Forelimb muscle (tissue), 1 donor: ENCODE measurements around the gene SLC7A11. TPM values are rescaled to one million over a fixed set of nuclear protein-coding genes. Genes with fewer than 3 reads are reported as not detected.

Experiments
- DNase-seq: peaks from one replicate; pipeline ENCODE4 v3.0.0-alpha.2; 2013; ENCODE audit warnings: low read depth
- polyA plus RNA-seq: library from polyadenylated mRNA; unstranded; fragments of 120-200 nt; gene quantifications from one replicate; pipeline ENCODE4 v1.2.1, GENCODE V29; 2013; ENCODE audit not compliant: insufficient read length

SLC7A11 gene
- 0.53 TPM for polyA plus RNA-seq

GRCh38 chr4:138242076-138242833, at the start of gene SLC7A11:
TSS of gene SLC7A11 (minus strand) at chr4:138242349. CDS start at chr4:138242069, 280 bp downstream.
- DNase-seq = peak; percentile 57

DNA sequence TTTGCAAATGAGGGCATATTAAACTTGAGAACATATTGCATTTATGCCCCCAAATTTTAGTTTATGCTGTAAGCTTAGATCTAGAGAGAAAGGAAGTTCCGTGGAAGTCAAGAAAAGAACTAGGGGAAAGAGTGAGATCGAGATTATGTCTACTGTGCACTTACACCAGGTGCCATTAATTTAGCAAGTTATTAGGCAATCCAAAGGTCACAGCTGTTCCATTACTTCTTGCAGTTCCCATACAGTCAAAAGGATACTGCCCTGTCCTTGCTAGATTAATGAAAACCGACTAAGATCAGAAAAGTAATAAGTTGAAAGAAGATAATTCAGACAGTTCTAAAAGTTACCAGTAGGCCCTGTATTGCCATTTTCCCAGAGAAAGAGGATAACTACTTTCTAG, 49.3 kb upstream of the SLC7A11 start:
- DNase-seq = no peak

GRCh38 chr4:138290805-138291204, 48.7 kb upstream of the SLC7A11 start:
- no peak for DNase-seq

- no peak for DNase-seq
Observed at GRCh38 chr4:138279286-138279685, 37.1 kb upstream of the SLC7A11 start.

DNA sequence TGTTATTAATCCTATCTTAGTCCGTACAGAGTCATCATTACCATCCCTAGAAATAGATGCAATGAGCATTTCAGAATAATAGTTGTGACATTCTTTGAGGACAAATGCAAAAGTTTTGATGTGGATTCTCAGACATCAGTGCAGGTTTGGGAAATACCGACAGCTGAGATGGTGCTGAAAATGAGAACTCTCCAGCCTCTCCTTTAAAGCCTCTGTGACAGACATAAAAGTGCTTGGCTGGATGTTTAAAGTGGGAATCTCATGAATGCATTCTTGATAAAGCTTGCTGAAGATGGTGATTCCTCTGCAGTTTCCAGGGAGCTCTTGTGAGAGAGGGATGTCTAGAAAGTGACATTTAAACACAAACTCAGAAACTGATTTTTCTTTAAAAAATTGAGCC, 35.0 kb upstream of the SLC7A11 start:
- no peak for DNase-seq

GRCh38 chr4:138275963-138276621, 33.9 kb upstream of the SLC7A11 start:
- DNase-seq = peak; percentile 8

DNA sequence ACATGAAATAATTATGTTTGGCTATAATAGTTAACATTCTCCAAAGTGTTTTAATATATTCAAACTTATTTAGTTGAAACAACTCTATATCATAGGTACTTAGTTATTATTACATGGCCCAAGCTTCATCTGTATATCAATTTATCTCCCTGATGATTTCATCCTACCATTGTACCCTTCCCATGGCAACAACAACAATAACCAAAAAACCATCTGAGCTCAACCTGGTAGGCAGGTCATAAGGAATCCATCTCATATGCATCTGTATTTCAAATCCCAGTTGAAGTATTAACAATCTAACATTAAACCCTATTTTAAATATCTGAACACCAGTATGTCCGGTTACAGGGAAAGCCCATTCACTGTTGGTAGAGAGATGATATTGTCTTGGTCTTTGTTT, 33.1 kb upstream of the SLC7A11 start:
- no peak for DNase-seq

DNA sequence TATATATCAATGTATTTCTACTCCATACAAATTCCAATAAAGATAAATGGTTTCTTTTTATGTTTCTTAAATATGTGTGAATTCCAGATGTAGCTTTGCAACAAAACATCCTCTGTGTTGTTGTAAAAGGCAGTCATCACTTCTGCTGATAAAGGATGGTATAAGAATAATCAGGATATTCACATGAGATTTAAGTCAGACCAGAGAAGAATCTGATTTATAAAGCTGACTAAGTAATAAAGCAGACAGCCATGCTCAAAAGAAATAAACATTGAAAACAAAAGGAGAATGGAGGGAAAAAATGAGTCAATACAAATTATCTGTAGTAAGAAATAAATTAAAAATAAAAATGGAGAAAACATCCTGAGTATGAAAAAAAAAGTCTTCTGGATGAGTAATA, 27.0 kb upstream of the SLC7A11 start:
- DNase-seq = no peak

- no peak for DNase-seq
Observed at GRCh38 chr4:138267835-138268234, 25.7 kb upstream of the SLC7A11 start.

- no peak for DNase-seq
Observed at GRCh38 chr4:138266948-138267347, 24.8 kb upstream of the SLC7A11 start.

DNA sequence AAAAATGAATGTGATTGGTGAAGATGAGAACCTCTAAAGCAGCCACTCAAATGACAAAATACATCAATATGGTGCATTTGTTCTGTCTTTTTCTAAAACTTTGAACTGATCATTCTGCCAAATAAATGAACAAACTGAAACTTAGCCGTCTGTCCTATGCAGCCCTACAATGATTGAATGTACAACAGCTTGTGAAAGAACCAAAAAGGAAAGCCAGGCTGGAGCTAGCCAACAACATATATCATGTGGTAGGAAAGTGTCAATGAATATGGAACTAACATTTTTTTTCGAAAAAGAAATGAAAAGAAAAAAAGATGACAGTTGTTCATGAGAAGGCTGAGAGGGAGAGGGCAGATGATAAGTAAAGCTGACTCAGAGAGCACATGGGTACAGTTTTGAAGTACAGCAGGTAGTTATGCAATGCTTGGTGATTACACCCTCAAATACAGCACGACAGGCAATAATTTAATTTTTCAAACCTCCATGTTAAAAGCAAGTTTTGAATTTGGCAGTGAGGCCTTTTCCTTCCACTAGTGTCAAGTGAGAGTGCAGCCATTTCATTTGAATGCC, 21.2 kb upstream of the SLC7A11 start:
- no peak for DNase-seq

DNA sequence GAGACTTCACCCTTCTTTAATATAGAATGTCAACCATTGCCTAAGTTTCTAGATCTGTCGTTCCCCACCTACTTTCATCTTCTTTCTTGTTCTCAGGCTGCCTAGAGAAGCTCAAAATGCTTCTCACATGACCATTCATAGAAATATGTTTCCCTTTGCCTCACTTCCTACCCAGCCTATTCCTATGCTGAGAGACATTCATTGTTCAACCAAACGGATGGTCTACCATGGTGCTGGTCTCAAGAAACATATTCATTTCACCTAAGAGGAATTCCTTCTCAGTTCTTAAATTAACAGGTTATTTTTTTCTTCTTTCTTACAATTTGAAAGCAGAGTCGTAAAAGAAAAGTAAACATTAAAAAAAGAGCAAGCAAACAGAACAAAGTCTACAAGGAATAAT, 20.3 kb upstream of the SLC7A11 start:
- no peak for DNase-seq

GRCh38 chr4:138262030-138262429, 19.9 kb upstream of the SLC7A11 start:
- no peak for DNase-seq

DNA sequence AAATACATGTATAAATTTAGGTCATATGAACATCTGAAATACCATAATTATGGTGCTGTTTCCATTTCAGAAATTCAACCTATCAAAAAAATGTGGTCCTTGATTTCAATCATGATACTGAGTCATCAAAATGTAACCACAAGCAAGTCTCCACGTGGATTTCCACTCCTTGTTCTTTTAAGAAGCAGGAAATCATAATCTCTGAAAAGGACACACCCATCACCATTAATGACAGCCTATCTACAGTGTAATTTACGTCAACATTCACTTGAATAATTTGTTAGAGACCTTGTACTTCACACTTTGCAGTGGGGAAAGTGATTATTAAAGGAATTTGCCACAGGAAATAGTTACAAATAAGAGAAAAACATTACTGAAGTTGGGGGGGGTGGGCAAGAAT, 17.7 kb upstream of the SLC7A11 start:
- no peak for DNase-seq

GRCh38 chr4:138259271-138259670, 17.1 kb upstream of the SLC7A11 start:
- no peak for DNase-seq

- no peak for DNase-seq
Observed at GRCh38 chr4:138256608-138257007, 14.5 kb upstream of the SLC7A11 start.

GRCh38 chr4:138255917-138256597, 13.9 kb upstream of the SLC7A11 start:
- DNase-seq = no peak

GRCh38 chr4:138252551-138252950, 10.4 kb upstream of the SLC7A11 start:
- no peak for DNase-seq

GRCh38 chr4:138251938-138252337, 9.8 kb upstream of the SLC7A11 start:
- DNase-seq = no peak

DNA sequence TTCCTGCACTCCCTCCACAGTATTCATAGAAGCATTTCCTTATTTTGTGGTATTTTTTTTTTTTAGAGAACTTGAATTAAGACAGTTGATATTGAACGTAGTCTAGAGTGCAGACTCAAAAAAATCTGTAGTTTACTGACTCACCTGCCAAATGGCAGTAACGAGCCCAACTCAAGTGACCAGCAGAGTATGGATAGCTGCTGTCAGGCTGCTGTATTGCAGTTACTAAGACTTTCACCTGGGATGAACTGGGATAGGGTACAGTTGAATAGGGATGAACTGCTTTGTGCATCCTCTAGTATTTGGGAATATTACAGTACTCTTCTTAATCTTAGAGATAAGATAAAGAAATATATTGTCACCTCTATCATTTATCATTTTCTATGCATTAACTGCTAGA, 7.0 kb upstream of the SLC7A11 start:
- DNase-seq = no peak

GRCh38 chr4:138248058-138248457, 5.9 kb upstream of the SLC7A11 start:
- DNase-seq = no peak

DNA sequence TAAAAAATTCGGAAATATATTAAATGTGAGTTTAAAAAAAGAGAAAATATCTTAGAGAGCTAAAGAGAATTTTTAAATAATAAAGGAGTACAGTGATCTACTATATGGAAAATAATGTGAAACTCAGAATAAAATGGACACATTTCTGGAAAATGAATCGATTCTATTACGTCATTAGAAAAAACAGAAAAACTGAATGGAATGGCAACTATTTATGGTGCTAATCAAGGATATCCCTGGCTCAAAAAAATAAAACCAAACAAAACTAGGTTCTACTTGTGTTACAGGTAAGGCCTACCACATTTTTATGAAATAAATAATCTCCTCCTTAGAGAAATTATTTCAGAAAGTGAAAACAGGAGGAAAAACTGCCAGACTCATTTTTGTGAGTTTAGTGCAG, 5.5 kb upstream of the SLC7A11 start:
- no peak for DNase-seq
